Astrocyte of the spinal cord (primary cell): ENCODE data around the gene CCM2.
"Not testable (repeated sequence)": the region's sequence is repeated elsewhere in the genome, so short reads cannot be mapped to it uniquely, and the experiment has no call there.

Experiments used
- DNase-seq: peaks from one replicate; pipeline ENCODE4 v3.0.0; 2011; ENCODE audit warnings: low read depth, low spot score
- H3K4me3 ChIP-seq: 2 replicates; pipeline ENCODE4 v1.5.1; 2011; ENCODE audit warnings: low read depth, mild to moderate bottlenecking, low read length, moderate library complexity
- CTCF ChIP-seq: IDR thresholded peaks from 2 replicates; pipeline ENCODE4 v1.5.1; 2012; ENCODE audit warnings: low read depth, mild to moderate bottlenecking, low read length, inconsistent platforms
- in situ Hi-C: cut with HindIII; loops from 2 replicates; pipeline ENCODE4 v1.10.0; 2017; ENCODE audit warnings: low sequenced_read_pairs

Gene CCM2

DNA sequence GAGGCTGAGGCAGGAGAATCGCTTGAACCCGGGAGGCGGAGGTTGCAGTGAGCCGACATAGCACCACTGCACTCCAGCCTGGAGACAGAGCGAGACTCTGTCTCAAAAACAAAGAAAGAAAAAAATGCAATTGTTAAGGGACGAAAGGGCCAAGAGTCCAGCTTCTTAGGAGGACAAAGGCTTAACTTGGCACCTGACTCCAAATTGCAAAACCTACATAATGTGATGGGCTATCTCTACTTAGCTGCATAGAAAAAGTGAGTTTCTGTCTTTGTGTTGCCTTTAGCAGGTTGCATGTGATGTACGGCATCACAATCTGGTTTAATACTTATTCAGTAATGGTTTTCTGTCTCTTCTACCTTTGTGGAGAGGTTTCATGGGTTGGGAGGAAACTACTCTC is 12.5 kb upstream of the CCM2 start:
- no peak for DNase-seq
- TF ChIP-seq CTCF = no peak
- in situ Hi-C loops = no loop called here
- no peak overlapping the region for H3K4me3 ChIP-seq

- no peak for TF ChIP-seq CTCF
- DNase-seq = no peak
- H3K4me3 ChIP-seq = no peak overlapping the region
- in situ Hi-C loops = no loop called here
Measured at GRCh38 chr7:44987996-44988395, 12.0 kb upstream of the CCM2 start.

DNA sequence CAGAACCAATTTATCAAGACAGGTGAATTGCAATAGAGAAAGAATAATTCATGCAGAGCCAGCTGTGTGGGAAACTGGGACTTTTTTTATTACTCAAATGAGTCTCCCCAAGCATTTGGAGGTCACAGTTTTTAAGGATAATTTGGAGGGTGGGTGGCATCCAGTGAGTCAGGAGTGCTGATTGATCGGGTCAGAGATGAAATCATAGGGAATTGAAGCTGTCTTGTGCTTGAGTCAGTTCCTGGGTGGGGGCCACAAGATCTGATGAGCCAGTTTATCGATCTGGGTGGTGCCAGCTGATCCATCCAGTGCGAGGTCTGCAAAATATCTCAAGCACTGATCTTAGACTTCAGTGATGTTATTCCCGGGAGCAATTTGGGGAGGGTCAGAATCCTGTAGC is 11.3 kb upstream of the CCM2 start:
- DNase-seq = no peak
- no peak for TF ChIP-seq CTCF
- no peak overlapping the region for H3K4me3 ChIP-seq
- in situ Hi-C loops = no loop called here

DNA sequence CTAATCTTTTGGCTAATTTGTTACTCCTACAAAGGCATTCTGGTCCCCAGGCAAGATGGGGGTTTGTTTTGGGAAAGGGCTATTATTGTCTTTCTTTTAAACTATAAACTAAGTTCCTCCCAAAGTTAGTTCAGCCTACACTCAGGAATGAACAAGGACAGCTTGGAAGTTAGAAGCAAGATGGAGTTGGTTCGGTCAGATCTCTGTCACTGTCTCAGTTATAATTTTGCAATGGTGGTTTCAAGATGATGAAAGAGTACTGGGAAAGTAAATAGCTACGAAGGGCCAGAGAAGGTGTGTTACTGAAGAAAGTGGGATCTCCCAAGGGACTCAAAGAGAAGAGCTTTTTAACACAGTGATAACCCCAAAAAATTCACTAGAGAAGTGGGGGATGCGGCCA is 10.9 kb upstream of the CCM2 start:
- no peak for DNase-seq
- in situ Hi-C loops = no loop called here
- H3K4me3 ChIP-seq = no peak overlapping the region
- TF ChIP-seq CTCF = no peak

DNA sequence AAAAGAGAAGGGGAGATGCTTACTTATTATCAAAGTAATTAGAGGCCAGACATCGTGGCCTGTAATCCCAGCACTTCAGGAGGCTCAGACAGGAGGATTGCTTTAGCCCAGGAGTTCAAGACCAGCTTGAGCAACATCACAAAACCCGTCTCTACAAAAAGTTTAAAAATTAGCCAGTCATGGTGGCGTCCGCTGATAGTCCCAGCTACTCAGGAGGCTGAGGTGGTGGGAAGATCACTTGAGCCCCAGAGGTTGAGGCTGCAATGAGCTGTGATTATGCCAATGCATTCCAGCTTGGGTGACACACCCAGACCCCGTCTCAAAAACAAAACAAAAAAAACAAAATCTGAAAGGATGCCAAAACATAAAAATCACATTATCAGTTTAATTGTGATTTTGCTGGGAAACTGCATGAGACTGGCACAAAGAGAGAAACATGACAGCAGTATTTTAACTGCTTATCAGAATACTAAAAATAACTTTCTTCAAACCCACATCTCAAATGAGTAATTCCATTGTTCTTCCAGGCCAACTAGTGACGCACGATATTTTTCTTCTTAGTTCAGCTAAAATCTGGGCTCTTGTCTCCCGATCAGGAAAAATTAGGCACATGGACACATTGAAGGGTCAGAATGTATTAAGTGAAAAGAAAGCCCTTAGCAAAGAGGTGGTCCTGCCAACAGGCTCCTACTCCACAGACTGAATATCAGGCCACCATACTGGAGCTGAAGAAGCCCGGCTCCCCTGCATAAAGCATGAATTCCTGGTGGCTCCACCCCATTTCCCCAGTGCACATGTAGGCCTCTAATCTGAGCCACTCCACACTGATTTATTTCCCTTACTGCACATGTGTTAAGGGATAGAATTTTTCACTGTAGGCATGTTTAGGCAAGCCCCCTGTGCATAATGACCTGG is 9.6 kb upstream of the CCM2 start:
- in situ Hi-C loops = no loop called here
- H3K4me3 ChIP-seq = no peak overlapping the region
- no peak for TF ChIP-seq CTCF
- DNase-seq = peak; percentile 81

DNA sequence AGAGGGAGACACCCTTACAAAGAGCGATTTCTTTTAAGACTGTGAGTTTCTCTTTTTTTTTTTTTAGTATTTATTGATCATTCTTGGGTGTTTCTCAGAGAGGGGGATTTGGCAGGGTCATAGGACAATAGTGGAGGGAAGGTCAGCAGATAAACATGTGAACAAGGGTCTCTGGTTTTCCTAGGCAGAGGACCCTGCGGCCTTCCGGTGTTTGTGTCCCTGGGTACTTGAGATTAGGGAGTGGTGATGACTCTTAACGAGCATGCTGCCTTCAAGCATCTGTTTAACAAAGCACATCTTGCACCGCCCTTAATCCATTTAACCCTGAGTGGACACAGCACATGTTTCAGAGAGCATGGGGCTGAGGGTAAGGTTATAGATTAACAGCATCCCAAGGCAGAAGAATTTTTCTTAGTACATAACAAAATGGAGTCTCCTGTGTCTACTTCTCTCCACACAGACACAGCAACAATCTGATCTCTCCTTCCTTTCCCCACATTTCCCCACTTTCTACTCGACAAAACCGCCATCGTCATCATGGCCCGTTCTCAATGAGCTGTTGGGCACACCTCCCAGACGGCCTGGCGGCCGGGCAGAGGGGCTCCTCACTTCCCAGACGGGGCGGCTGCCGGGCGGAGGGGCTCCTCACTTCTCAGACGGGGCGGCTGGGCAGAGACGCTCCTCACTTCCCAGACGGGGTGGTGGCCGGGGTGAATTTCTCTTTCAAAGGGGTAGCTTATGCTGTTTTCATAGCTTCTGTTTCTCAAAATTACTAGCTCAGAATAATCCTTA is 7.8 kb upstream of the CCM2 start:
- H3K4me3 ChIP-seq, DNase-seq, in situ Hi-C loops: not testable (repeated sequence)
